ENCODE results near the gene FDX2.

DNA sequence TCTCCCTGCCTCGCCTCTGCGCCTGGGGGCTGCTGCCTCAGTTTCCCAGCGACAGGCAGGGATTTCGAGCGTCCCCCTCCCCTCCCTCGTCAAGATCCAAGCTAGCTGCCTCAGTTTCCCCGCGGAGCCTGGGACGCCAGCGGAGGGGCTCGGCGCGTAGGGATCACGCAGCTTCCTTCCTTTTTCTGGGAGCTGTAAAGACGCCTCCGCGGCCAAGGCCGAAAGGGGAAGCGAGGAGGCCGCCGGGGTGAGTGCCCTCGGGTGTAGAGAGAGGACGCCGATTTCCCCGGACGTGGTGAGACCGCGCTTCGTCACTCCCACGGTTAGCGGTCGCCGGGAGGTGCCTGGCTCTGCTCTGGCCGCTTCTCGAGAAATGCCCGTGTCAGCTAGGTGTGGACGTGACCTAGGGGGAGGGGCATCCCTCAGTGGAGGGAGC is 45.6 kb downstream of the FDX2 start:
- TF ChIP-seq CTBP1 (IDR thresholded peaks at IDR 0.05; ENCODE audit: borderline replicate concordance) (no peak), FOXM1 (IDR thresholded peaks at IDR 0.05; ENCODE audit: borderline replicate concordance) (no peak), SP1 (IDR thresholded peaks at IDR 0.05) (no peak), FOXA1 (IDR thresholded peaks at IDR 0.05) (no peak), SUZ12 (IDR thresholded peaks at IDR 0.05) (no peak)

All from HEK293T (cell line).